Mesothelial cell of epicardium (in vitro differentiated cells): ENCODE results near the gene SEPTIN5. TPM values are rescaled to one million over a fixed set of nuclear protein-coding genes. Genes with fewer than 3 reads are reported as not detected.

Experiments used
- DNase-seq, 2 experiments: peaks; one replicate each; pipeline ENCODE4 v3.0.0; 2021; ENCODE audit warnings: low spot score in 2 of 2; ENCODE audit not compliant: unreplicated experiment in 2 of 2
- H3K27ac Mint-ChIP-seq: 2 replicates; pipeline ENCODE4 v1.8.0; 2021; ENCODE audit warnings: mixed read lengths
- H3K27me3 Mint-ChIP-seq: 2 replicates; pipeline ENCODE4 v1.8.0; 2021; ENCODE audit warnings: low read depth, mixed read lengths
- H3K36me3 Mint-ChIP-seq: 2 replicates; pipeline ENCODE4 v1.8.0; 2021; ENCODE audit warnings: mixed read lengths
- H3K4me1 Mint-ChIP-seq: 2 replicates; pipeline ENCODE4 v1.8.0; 2021; ENCODE audit warnings: mixed read lengths
- H3K4me3 Mint-ChIP-seq: 2 replicates; pipeline ENCODE4 v1.8.0; 2021; ENCODE audit warnings: mild to moderate bottlenecking, moderate library complexity, mixed read lengths
- H3K9me3 Mint-ChIP-seq: 2 replicates; pipeline ENCODE4 v1.8.0; 2021; ENCODE audit warnings: mixed read lengths
- CTCF ChIP-seq: fragments of 200-600 bp; sonication (generic); IDR thresholded peaks from one replicate; pipeline ENCODE4 v1.5.0; 2021; ENCODE audit warnings: antibody characterized with exemption; ENCODE audit not compliant: unreplicated experiment
- total RNA-seq: library from RNA; stranded (reverse); gene quantifications from 3 replicates; pipeline ENCODE4 v1.2.1, GENCODE V29; 2021

The SEPTIN5 gene
- total RNA-seq, 1 donor from 2014 or later = 42.1 TPM

DNA sequence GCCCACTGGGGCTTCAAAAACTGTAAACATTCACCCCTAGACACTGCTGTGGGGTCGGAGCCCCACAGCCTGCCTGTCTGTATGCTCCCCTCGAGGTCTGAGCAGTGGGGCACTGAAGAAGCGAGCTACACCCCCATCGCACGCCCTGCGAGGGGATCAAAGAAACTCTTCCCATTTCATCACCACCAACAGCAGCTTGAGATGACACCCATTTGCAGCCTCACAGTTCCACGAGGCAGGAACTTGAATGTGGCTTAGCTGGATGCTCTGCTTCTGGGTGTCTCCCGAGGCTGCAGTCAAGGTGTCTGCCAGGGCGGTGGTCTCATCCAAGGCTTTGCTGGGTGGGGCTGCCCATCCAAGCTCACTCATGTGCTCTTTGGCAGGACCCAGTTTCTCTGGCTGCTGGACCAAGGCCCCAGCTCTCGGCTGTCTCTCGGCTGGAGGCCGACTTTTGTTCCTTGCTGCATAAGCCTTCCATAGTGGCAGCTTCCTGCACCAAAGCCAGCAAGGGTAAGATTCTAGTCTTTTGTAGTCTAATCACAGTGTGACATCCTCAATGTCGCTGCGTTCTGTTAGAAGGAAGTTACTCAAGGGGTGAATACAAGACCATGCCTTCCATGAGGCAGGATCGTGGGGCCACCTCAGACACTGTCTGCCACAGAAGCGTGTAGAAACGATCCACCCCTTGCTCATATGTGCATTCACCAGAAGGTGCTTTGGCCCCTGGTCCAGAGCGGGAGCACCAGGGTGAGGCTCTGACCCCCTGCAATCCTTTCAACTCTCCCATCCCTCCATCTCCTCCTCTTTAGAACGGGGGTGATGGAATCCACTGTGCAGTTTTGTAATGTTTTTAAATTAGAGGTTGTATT is 46.2 kb upstream of the SEPTIN5 start:
- no peak for DNase-seq
- no peak overlapping the region for H3K27ac Mint-ChIP-seq
- H3K36me3 Mint-ChIP-seq = no peaks in the 10 kb centered on the region
- no peak for TF ChIP-seq CTCF
- H3K9me3 Mint-ChIP-seq = peaks cover 7% of the 10 kb centered on the region
- no peak overlapping the region for H3K4me3 Mint-ChIP-seq
- peaks cover 18% of the 10 kb centered on the region for H3K27me3 Mint-ChIP-seq
- peaks cover 25% of the 10 kb centered on the region for H3K4me1 Mint-ChIP-seq

GRCh38 chr22:19668748-19669147 is 45.6 kb upstream of the SEPTIN5 start:
- H3K4me1 Mint-ChIP-seq = peaks cover 19% of the 10 kb centered on the region
- peaks cover 7% of the 10 kb centered on the region for H3K9me3 Mint-ChIP-seq
- H3K36me3 Mint-ChIP-seq = no peaks in the 10 kb centered on the region
- H3K4me3 Mint-ChIP-seq = no peak overlapping the region
- no peak for TF ChIP-seq CTCF
- DNase-seq = no peak
- H3K27me3 Mint-ChIP-seq = peaks cover 22% of the 10 kb centered on the region
- H3K27ac Mint-ChIP-seq = no peak overlapping the region

GRCh38 chr22:19669570-19669969 is 44.7 kb upstream of the SEPTIN5 start:
- H3K9me3 Mint-ChIP-seq = peaks cover 7% of the 10 kb centered on the region
- H3K4me1 Mint-ChIP-seq = peaks cover 14% of the 10 kb centered on the region
- H3K27ac Mint-ChIP-seq = no peak overlapping the region
- no peak for DNase-seq
- H3K36me3 Mint-ChIP-seq = no peaks in the 10 kb centered on the region
- H3K4me3 Mint-ChIP-seq = no peak overlapping the region
- peaks cover 28% of the 10 kb centered on the region for H3K27me3 Mint-ChIP-seq
- no peak for TF ChIP-seq CTCF

GRCh38 chr22:19671316-19671715 is 43.0 kb upstream of the SEPTIN5 start:
- Mint-ChIP-seq H3K27ac (no peak overlapping the region), H3K4me1 (peaks cover 12% of the 10 kb centered on the region), H3K4me3 (no peak overlapping the region), H3K36me3 (no peaks in the 10 kb centered on the region), H3K9me3 (peaks cover 7% of the 10 kb centered on the region), H3K27me3 (peaks cover 32% of the 10 kb centered on the region)
- TF ChIP-seq CTCF = no peak
- DNase-seq = no peak

GRCh38 chr22:19672054-19672776 is 42.1 kb upstream of the SEPTIN5 start:
- Mint-ChIP-seq H3K4me1 (peaks cover 3% of the 10 kb centered on the region), H3K27me3 (peaks cover 32% of the 10 kb centered on the region), H3K27ac (no peak overlapping the region), H3K36me3 (no peaks in the 10 kb centered on the region), H3K9me3 (peaks cover 8% of the 10 kb centered on the region), H3K4me3 (no peak overlapping the region)
- TF ChIP-seq CTCF = no peak
- no peak for DNase-seq
